HEK293T (cell line): ENCODE measurements around the gene PSENEN.

ENCODE experiments used
- ARNT ChIP-seq: fragments of 450-650 bp; IDR thresholded peaks from 2 replicates; pipeline ENCODE4 v1.6.1; 2017; ENCODE audit warnings: mild to moderate bottlenecking
- BHLHE40 ChIP-seq: fragments of 450-650 bp; IDR thresholded peaks from 2 replicates; pipeline ENCODE4 v1.6.1; 2016; ENCODE audit warnings: mild to moderate bottlenecking, moderate library complexity, borderline replicate concordance
- FOXA1 ChIP-seq: fragments of 450-650 bp; IDR thresholded peaks from 2 replicates; pipeline ENCODE4 v1.6.1; 2016; ENCODE audit warnings: mild to moderate bottlenecking
- FOXM1 ChIP-seq: fragments of 450-650 bp; IDR thresholded peaks from 2 replicates; pipeline ENCODE4 v1.6.1; 2017; ENCODE audit warnings: mild to moderate bottlenecking, borderline replicate concordance
- LEF1 ChIP-seq: fragments of 450-650 bp; IDR thresholded peaks from 2 replicates; pipeline ENCODE4 v1.6.1; 2017; ENCODE audit warnings: mild to moderate bottlenecking, borderline replicate concordance
- NFRKB ChIP-seq: fragments of 450-650 bp; IDR thresholded peaks from 2 replicates; pipeline ENCODE4 v1.6.1; 2016; ENCODE audit warnings: mild to moderate bottlenecking, moderate library complexity
- SP1 ChIP-seq: fragments of 450-650 bp; IDR thresholded peaks from 2 replicates; pipeline ENCODE4 v1.6.1; 2017
- TARDBP ChIP-seq: fragments of 450-650 bp; IDR thresholded peaks from 2 replicates; pipeline ENCODE4 v1.6.1; 2016
- ZNF384 ChIP-seq: fragments of 450-650 bp; IDR thresholded peaks from 2 replicates; pipeline ENCODE4 v1.6.1; 2016
- TF ChIP-seq, protein P1 (sequence below): fragments of 450-650 bp; IDR thresholded peaks from 2 replicates; pipeline ENCODE4 v1.6.1; 2016

DNA sequence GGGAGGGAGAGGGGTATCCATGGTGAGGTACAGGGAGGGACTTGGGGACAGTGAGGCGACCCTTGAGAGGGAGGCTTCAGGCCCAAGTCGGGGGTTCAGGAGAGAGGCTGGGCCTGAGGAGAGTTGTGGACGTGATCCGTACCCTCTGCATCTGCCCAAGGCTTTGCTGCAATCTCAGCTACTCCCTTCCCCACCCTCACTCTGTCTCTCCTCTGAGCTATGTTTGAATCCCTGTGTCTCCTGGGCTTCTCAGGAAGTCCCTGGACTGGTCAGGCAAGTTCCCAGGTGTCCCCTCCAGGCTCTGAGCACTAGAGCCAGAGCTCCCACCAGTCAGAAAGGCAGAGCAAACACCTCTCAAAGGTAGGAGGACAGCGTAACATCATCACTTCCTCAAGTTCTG lies 4.7 kb downstream of the PSENEN start:
- no peak for TF ChIP-seq FOXA1
- TF ChIP-seq, protein P1, sequence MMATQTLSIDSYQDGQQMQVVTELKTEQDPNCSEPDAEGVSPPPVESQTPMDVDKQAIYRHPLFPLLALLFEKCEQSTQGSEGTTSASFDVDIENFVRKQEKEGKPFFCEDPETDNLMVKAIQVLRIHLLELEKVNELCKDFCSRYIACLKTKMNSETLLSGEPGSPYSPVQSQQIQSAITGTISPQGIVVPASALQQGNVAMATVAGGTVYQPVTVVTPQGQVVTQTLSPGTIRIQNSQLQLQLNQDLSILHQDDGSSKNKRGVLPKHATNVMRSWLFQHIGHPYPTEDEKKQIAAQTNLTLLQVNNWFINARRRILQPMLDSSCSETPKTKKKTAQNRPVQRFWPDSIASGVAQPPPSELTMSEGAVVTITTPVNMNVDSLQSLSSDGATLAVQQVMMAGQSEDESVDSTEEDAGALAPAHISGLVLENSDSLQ: no peak
- TF ChIP-seq BHLHE40: no peak
- TF ChIP-seq ARNT: no peak
- TF ChIP-seq SP1: no peak
- no peak for TF ChIP-seq TARDBP
- TF ChIP-seq FOXM1: no peak
- no peak for TF ChIP-seq LEF1
- no peak for TF ChIP-seq ZNF384
- no peak for TF ChIP-seq NFRKB
